HL-60 (cell line): Measurements from ENCODE around the gene CSF1R.
"Not testable (repeated sequence)": the region's sequence is repeated elsewhere in the genome, so short reads cannot be mapped to it uniquely, and the experiment has no call there.

ENCODE experiments used
- DNase-seq, 2 experiments: peaks; one replicate each; pipeline ENCODE4 v3.0.0-alpha.2; 2010 to 2020; ENCODE audit warnings: low read depth in 1 of 2, low spot score in 1 of 2
- H3K27ac ChIP-seq: fragments of 250-450 bp; sonication (Bioruptor Pico); replicated peaks from 2 replicates; pipeline ENCODE4 v1.5.1; 2020; ENCODE audit warnings: mild to moderate bottlenecking, moderate library complexity
- H3K27me3 ChIP-seq: fragments of 250-450 bp; sonication (Bioruptor Pico); 2 replicates; pipeline ENCODE4 v1.5.1; 2021; ENCODE audit warnings: mild to moderate bottlenecking, moderate library complexity; ENCODE audit not compliant: insufficient read depth, poor library complexity, severe bottlenecking
- H3K4me3 ChIP-seq: replicated peaks from 2 replicates; pipeline ENCODE4 v1.5.1; 2011; ENCODE audit warnings: mild to moderate bottlenecking, control low read depth, low read length; ENCODE audit not compliant: insufficient read depth
- CTCF ChIP-seq: IDR thresholded peaks from one replicate; pipeline ENCODE4 v1.5.1; 2011; ENCODE audit warnings: low read length, control low read depth, inconsistent platforms; ENCODE audit not compliant: insufficient read depth
- GABPA ChIP-seq: IDR thresholded peaks from 2 replicates; pipeline ENCODE4 v1.6.1; 2012; ENCODE audit warnings: low read depth
- POLR2AphosphoS5 ChIP-seq: IDR thresholded peaks from 2 replicates; pipeline ENCODE4 v1.6.1; 2012; ENCODE audit warnings: low read depth
- REST ChIP-seq: IDR thresholded peaks from 2 replicates; pipeline ENCODE4 v1.6.1; 2012; ENCODE audit warnings: low read depth; ENCODE audit not compliant: insufficient replicate concordance
- SPI1 ChIP-seq: IDR thresholded peaks from 2 replicates; pipeline ENCODE4 v1.6.1; 2012; ENCODE audit warnings: low read depth, mild to moderate bottlenecking, borderline replicate concordance

The CSF1R gene

GRCh38 chr5:150052226-150052955, 34.0 kb downstream of the CSF1R start:
- no peak for TF ChIP-seq SPI1
- no peak for TF ChIP-seq REST
- no peak; the same call in 1 of the 2 replicates for TF ChIP-seq POLR2AphosphoS5
- no peak for TF ChIP-seq GABPA
- no peak for TF ChIP-seq CTCF
- Histone ChIP-seq H3K27ac (no peak overlapping the region), H3K27me3 (no peaks in the 10 kb centered on the region), H3K4me3 (no peak overlapping the region)
- DNase-seq: no peak

- Histone ChIP-seq H3K27me3 (no peaks in the 10 kb centered on the region), H3K4me3 (no peak overlapping the region), H3K27ac (no peak overlapping the region; the same call in 1 of the 2 replicates)
- TF ChIP-seq POLR2AphosphoS5: no peak
- TF ChIP-seq CTCF: no peak
- no peak for TF ChIP-seq SPI1
- TF ChIP-seq REST: no peak
- no peak for TF ChIP-seq GABPA
- no peak for DNase-seq
Observed at GRCh38 chr5:150051657-150052195, 34.6 kb downstream of the CSF1R start.

GRCh38 chr5:150050172-150050811, 36.1 kb downstream of the CSF1R start:
- peak in 1 of 2 experiments; percentile 29 for DNase-seq
- not testable (repeated sequence) for H3K4me3 ChIP-seq

GRCh38 chr5:150046031-150046430, 40.3 kb downstream of the CSF1R start:
- Histone ChIP-seq H3K27me3 (no peaks in the 10 kb centered on the region), H3K4me3 (no peak overlapping the region), H3K27ac (no peak overlapping the region)
- no peak for TF ChIP-seq REST
- TF ChIP-seq GABPA: no peak
- TF ChIP-seq POLR2AphosphoS5: no peak
- TF ChIP-seq SPI1: no peak
- no peak for TF ChIP-seq CTCF
- no peak for DNase-seq

More at GRCh38 chr5:150050172-150050811, 36.1 kb downstream of the CSF1R start:
- not testable (repeated sequence) for H3K27me3 ChIP-seq
- TF ChIP-seq SPI1: peak; percentile 8; the same call in 1 of the 2 replicates
- 0 out of 2 replicates have a peak overlapping the region, but pooled peaks have one; percentile 7 for H3K27ac ChIP-seq
